Limb (tissue), 2 donors: ENCODE data around the gene NRXN3.

Experiments
- DNase-seq, 2 donors: peaks; one replicate each; pipeline ENCODE4 v3.0.0-alpha.2; 2016; ENCODE audit errors: extremely low spot score in 2 of 2

NRXN3 gene

GRCh38 chr14:79511146-79511545 is 1341.0 kb downstream of the NRXN3 start:
- DNase-seq = no peak

- DNase-seq = no peak
Observed at GRCh38 chr14:79513446-79513845, 1343.3 kb downstream of the NRXN3 start.

GRCh38 chr14:79514700-79515099 is 1344.5 kb downstream of the NRXN3 start:
- DNase-seq = no peak

- DNase-seq = no peak
Observed at GRCh38 chr14:79515158-79515557, 1345.0 kb downstream of the NRXN3 start.

- DNase-seq = no peak
Observed at GRCh38 chr14:79516009-79516408, 1345.8 kb downstream of the NRXN3 start.

- DNase-seq = no peak
Observed at GRCh38 chr14:79525416-79525815, 1355.2 kb downstream of the NRXN3 start.

- DNase-seq = no peak
Observed at GRCh38 chr14:79528828-79529416, 1358.7 kb downstream of the NRXN3 start.

- no peak for DNase-seq
Observed at GRCh38 chr14:79530555-79530954, 1360.4 kb downstream of the NRXN3 start.

- no peak for DNase-seq
Observed at GRCh38 chr14:79534703-79535353, 1364.7 kb downstream of the NRXN3 start.

- no peak for DNase-seq
Observed at GRCh38 chr14:79540394-79540793, 1370.2 kb downstream of the NRXN3 start.

- no peak for DNase-seq
Observed at GRCh38 chr14:79542121-79542520, 1371.9 kb downstream of the NRXN3 start.

GRCh38 chr14:79543348-79543747 is 1373.2 kb downstream of the NRXN3 start:
- DNase-seq = no peak

- no peak for DNase-seq
Observed at GRCh38 chr14:79543967-79544697, 1374.0 kb downstream of the NRXN3 start.

GRCh38 chr14:79544698-79545070 is 1374.5 kb downstream of the NRXN3 start:
- no peak for DNase-seq

- no peak for DNase-seq
Observed at GRCh38 chr14:79548836-79549235, 1378.7 kb downstream of the NRXN3 start.

GRCh38 chr14:79549515-79549914 is 1379.3 kb downstream of the NRXN3 start:
- no peak for DNase-seq

GRCh38 chr14:79551523-79551922 is 1381.3 kb downstream of the NRXN3 start:
- no peak for DNase-seq

- no peak for DNase-seq
Observed at GRCh38 chr14:79552778-79553177, 1382.6 kb downstream of the NRXN3 start.

- no peak for DNase-seq
Observed at GRCh38 chr14:79554816-79555215, 1384.6 kb downstream of the NRXN3 start.

- DNase-seq = no peak
Observed at GRCh38 chr14:79555429-79555828, 1385.3 kb downstream of the NRXN3 start.

- no peak for DNase-seq
Observed at GRCh38 chr14:79557309-79557708, 1387.1 kb downstream of the NRXN3 start.

GRCh38 chr14:79562185-79562584 is 1392.0 kb downstream of the NRXN3 start:
- no peak for DNase-seq

GRCh38 chr14:79564371-79564770 is 1394.2 kb downstream of the NRXN3 start:
- no peak for DNase-seq
